Stimulated activated CD8-positive, alpha-beta memory T cell treated with anti-CD3 and anti-CD28 coated beads, Interleukin-12 subunit alpha, Interleukin-12 subunit beta, amount 100 ng/mL, for 24 hours (primary cell): ENCODE measurements around the gene FIGN.

Experiments
- DNase-seq: peaks from one replicate; pipeline ENCODE4 v3.0.0-alpha.2; 2020; ENCODE audit errors: extremely low read depth

FIGN gene

GRCh38 chr2:163709270-163709669, 26.5 kb downstream of the FIGN start:
- no peak for DNase-seq

- DNase-seq, result no peak
Measured at GRCh38 chr2:163708265-163708664, 27.5 kb downstream of the FIGN start.

GRCh38 chr2:163703386-163703785, 32.4 kb downstream of the FIGN start:
- no peak for DNase-seq

- DNase-seq, result no peak
Measured at GRCh38 chr2:163701399-163702195, 34.2 kb downstream of the FIGN start.

GRCh38 chr2:163698857-163699256, 37.0 kb downstream of the FIGN start:
- DNase-seq, result no peak

GRCh38 chr2:163697846-163698637, 37.8 kb downstream of the FIGN start:
- DNase-seq, result no peak

- DNase-seq, result no peak
Measured at GRCh38 chr2:163697429-163697828, 38.4 kb downstream of the FIGN start.

- no peak for DNase-seq
Measured at GRCh38 chr2:163693484-163693883, 42.3 kb downstream of the FIGN start.

GRCh38 chr2:163692611-163693482, 43.0 kb downstream of the FIGN start:
- DNase-seq, result no peak

- no peak for DNase-seq
Measured at GRCh38 chr2:163692081-163692480, 43.7 kb downstream of the FIGN start.

- DNase-seq, result no peak
Measured at GRCh38 chr2:163690896-163691295, 44.9 kb downstream of the FIGN start.

- DNase-seq, result no peak
Measured at GRCh38 chr2:163687217-163687616, 48.6 kb downstream of the FIGN start.

- DNase-seq, result no peak
Measured at GRCh38 chr2:163686289-163686688, 49.5 kb downstream of the FIGN start.

- no peak for DNase-seq
Measured at GRCh38 chr2:163682695-163683094, 53.1 kb downstream of the FIGN start.

- DNase-seq, result no peak
Measured at GRCh38 chr2:163681745-163682144, 54.1 kb downstream of the FIGN start.

GRCh38 chr2:163675388-163675787, 60.4 kb downstream of the FIGN start:
- DNase-seq, result no peak

GRCh38 chr2:163673522-163673921, 62.3 kb downstream of the FIGN start:
- DNase-seq, result no peak

GRCh38 chr2:163670929-163671328, 64.9 kb downstream of the FIGN start:
- no peak for DNase-seq

- no peak for DNase-seq
Measured at GRCh38 chr2:163669506-163669905, 66.3 kb downstream of the FIGN start.

- no peak for DNase-seq
Measured at GRCh38 chr2:163667064-163667887, 68.5 kb downstream of the FIGN start.

- DNase-seq, result no peak
Measured at GRCh38 chr2:163665817-163666216, 70.0 kb downstream of the FIGN start.
